Measurements from ENCODE around the gene TMEM18. TPM values are rescaled to one million over a fixed set of nuclear protein-coding genes. Genes with fewer than 3 reads are reported as not detected.

Gene TMEM18
- total RNA-seq, 1 donor: 19.4 TPM

DNA sequence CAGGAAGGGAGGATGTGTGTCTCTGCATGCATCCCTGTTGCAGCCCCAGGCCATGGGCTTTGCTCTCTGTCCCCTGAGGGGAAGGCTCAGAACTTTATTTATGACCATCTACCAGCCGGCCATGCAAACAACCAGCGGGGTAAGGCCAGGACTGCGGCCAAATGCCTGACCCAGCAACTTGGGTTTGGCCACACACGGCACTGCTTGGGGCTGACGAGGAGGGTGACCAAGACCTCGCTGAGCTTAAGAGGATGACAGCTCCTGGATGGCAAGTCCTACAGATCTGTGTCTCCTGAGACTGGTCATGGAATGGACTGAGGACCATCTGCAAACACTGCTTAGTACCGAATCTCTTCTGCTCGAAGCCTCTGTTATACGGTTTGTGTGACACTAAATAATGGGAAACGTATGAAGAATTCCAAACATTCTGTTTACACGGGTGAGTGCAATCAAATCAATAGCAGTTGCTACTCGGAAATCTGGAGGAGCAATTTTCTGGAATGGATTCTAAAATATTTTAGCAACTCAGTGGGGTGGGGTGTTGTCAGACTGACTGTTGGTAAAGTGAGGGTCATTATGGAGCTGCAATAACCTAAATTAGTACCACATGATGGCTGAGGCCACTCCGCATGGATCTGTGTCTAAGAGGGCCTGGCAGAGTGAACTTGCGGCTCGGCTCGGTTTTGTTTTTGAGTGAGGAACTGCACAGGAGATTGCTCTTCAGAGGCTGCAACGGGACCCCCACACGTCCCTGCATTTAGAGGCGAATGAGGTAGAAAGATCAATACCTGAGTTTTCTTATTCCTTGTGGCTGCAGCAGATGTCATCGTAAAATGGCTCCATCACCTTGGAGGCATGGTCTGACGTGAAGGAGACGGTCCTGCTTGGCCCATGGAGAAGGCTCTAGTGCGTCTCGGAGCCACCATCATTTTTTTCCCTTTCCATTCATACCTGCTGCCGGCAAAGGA, 26.6 kb downstream of the TMEM18 start:
- H3K4me3 ChIP-seq (ENCODE audit: low read depth, low read length): no peak overlapping the region
- no peak for DNase-seq (ENCODE audit: low read depth)
- TF ChIP-seq, protein P1, sequence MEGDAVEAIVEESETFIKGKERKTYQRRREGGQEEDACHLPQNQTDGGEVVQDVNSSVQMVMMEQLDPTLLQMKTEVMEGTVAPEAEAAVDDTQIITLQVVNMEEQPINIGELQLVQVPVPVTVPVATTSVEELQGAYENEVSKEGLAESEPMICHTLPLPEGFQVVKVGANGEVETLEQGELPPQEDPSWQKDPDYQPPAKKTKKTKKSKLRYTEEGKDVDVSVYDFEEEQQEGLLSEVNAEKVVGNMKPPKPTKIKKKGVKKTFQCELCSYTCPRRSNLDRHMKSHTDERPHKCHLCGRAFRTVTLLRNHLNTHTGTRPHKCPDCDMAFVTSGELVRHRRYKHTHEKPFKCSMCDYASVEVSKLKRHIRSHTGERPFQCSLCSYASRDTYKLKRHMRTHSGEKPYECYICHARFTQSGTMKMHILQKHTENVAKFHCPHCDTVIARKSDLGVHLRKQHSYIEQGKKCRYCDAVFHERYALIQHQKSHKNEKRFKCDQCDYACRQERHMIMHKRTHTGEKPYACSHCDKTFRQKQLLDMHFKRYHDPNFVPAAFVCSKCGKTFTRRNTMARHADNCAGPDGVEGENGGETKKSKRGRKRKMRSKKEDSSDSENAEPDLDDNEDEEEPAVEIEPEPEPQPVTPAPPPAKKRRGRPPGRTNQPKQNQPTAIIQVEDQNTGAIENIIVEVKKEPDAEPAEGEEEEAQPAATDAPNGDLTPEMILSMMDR (IDR thresholded peaks at IDR 0.05; ENCODE audit: insufficient read depth, low read depth, low read length): no peak

- TF ChIP-seq, protein P1 (IDR thresholded peaks at IDR 0.05; ENCODE audit: insufficient read depth, low read depth, low read length): no peak
- DNase-seq (ENCODE audit: low read depth): no peak
- H3K4me3 ChIP-seq (ENCODE audit: low read depth, low read length): no peak overlapping the region
Measured at GRCh38 chr2:649426-650342, 27.5 kb downstream of the TMEM18 start.

DNA sequence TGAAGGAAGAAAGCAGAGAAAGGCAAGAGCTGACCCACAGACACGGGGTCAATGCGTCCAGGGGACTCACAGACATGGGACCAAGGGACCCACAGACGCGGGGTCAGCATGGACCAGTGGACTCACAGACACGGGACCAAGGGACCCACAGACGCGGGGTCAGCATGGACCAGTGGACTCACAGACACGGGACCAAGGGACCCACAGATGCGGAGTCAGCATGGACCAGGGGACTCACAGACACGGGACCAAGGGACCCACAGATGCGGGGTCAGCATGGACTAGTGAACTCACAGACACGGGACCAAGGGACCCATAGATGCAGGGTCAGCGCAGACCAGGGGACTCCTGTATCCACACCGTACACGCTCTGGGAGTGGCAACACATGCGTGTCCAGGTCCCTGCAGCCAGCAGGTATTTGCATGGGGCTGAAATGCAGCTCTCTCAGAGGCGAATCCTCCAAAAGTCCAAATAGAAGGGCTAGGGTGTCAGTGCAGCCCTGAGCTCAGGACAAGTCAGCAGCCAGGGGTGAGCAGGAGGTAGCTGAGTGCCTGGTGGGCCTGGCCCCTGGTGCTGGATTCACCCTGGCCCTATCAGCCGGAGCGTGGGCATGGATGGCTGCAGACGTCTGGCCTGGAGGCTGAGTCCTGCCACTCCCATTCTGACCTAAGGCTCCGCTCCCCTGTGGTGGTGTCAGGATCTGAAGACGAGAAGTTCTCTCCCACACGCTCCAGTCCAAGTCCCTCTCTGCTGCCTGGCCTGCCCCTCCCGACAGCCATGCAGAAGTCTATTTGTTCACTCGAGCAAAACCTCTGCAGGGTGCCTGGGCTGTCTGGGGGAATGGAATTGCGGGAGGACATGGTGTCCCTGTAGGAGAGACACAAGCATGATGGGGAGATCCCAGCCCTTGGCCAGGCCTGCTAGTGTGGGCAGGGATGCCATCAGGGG, 28.5 kb downstream of the TMEM18 start:
- DNase-seq (ENCODE audit: low read depth): no peak
- no peak overlapping the region for H3K4me3 ChIP-seq (ENCODE audit: low read depth, low read length)
- TF ChIP-seq, protein P1 (IDR thresholded peaks at IDR 0.05; ENCODE audit: insufficient read depth, low read depth, low read length): no peak

DNA sequence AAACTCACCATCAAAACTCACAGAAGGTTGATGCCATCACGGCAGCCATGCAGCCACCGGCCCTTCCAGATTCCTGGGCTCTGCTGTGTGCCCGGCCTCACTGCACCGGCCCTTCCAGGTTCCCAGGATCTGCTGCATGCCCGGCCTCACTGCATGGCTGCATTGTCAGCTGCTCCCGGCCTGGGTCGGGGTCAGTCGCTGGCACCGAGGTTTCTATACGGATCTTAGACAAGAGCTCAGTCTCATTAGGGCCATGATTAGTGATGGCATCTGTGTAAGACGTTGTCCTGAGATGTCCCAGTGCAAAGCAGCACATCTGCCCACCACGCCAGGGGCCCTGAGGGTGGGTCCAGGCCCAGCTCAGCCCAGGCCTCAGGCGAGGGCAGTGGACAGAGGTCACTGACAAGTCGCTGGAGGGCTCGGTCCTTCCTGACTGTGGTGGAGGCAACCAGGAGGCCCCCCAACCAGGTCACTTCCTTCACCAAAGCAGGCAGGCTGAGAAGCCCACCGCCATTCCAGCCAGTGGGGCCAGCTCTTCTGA, 29.4 kb downstream of the TMEM18 start:
- DNase-seq (ENCODE audit: low read depth): no peak
- TF ChIP-seq, protein P1 (IDR thresholded peaks at IDR 0.05; ENCODE audit: insufficient read depth, low read depth, low read length): no peak
- H3K4me3 ChIP-seq (ENCODE audit: low read depth, low read length): no peak overlapping the region

GRCh38 chr2:647003-647560, 30.1 kb downstream of the TMEM18 start:
- TF ChIP-seq, protein P1 (IDR thresholded peaks at IDR 0.05; ENCODE audit: insufficient read depth, low read depth, low read length): no peak
- DNase-seq (ENCODE audit: low read depth): no peak
- H3K4me3 ChIP-seq (ENCODE audit: low read depth, low read length): no peak overlapping the region
